GM21786 (cell line): ENCODE results near the gene PAPPA2.

Source experiments
- ATAC-seq: cut with Tn5 transposase; IDR thresholded peaks from one replicate; pipeline ENCODE4 v1.9.1; 2021; ENCODE audit not compliant: unreplicated experiment

The PAPPA2 gene

GRCh38 chr1:176885341-176885740, 422.4 kb downstream of the PAPPA2 start:
- ATAC-seq, result no peak

GRCh38 chr1:176885751-176886150, 422.8 kb downstream of the PAPPA2 start:
- ATAC-seq, result no peak

GRCh38 chr1:176888471-176889032, 425.6 kb downstream of the PAPPA2 start:
- ATAC-seq, result no peak

- no peak for ATAC-seq
Measured at GRCh38 chr1:176893625-176894352, 430.8 kb downstream of the PAPPA2 start.

GRCh38 chr1:176894450-176894849, 431.5 kb downstream of the PAPPA2 start:
- no peak for ATAC-seq
